Measurements from ENCODE around the gene OR10A2. TPM values are rescaled to one million over a fixed set of nuclear protein-coding genes. Genes with fewer than 3 reads are reported as not detected.

OR10A2 gene, protein sequence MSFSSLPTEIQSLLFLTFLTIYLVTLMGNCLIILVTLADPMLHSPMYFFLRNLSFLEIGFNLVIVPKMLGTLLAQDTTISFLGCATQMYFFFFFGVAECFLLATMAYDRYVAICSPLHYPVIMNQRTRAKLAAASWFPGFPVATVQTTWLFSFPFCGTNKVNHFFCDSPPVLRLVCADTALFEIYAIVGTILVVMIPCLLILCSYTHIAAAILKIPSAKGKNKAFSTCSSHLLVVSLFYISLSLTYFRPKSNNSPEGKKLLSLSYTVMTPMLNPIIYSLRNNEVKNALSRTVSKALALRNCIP
- not detected for total RNA-seq
- long read RNA-seq = 0 reads

DNA sequence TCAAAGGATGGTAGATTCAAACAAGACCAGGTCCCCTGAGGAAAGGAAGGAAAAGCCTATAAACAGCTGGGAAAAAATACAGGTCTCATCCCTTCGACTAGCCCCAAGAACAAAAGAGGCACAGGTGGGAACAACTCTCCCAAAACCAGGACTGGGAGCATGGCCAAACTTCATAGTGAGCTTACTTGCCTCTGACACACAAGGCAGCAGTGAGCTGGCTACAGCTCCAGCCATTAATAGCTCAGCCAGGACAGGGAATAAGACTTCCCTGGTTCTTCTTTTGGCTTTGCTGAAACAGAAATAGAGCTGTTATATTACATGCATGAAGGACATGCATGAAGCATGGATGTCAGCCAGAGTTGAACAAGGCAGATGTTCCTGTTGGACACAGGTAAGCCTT lies at the start of gene OR10A2:
Gene OR10A2, plus strand, starts transcription at position 97 of the 400 bp plus-strand sequence. CDS start 6,698 bp downstream, outside the sequence.
- no peak within 1 kb of the TSS for H3K27ac ChIP-seq
- DNase-seq (no peak), ATAC-seq (no peak)
- no peaks in the 10 kb centered on the region for H3K4me1 ChIP-seq
- intact Hi-C loops (cut with DNase I) = no loop called here
- no peaks in the 10 kb centered on the region for H3K27me3 ChIP-seq (ENCODE audit: low read depth)
- TF ChIP-seq, protein P1, sequence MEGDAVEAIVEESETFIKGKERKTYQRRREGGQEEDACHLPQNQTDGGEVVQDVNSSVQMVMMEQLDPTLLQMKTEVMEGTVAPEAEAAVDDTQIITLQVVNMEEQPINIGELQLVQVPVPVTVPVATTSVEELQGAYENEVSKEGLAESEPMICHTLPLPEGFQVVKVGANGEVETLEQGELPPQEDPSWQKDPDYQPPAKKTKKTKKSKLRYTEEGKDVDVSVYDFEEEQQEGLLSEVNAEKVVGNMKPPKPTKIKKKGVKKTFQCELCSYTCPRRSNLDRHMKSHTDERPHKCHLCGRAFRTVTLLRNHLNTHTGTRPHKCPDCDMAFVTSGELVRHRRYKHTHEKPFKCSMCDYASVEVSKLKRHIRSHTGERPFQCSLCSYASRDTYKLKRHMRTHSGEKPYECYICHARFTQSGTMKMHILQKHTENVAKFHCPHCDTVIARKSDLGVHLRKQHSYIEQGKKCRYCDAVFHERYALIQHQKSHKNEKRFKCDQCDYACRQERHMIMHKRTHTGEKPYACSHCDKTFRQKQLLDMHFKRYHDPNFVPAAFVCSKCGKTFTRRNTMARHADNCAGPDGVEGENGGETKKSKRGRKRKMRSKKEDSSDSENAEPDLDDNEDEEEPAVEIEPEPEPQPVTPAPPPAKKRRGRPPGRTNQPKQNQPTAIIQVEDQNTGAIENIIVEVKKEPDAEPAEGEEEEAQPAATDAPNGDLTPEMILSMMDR (IDR thresholded peaks at IDR 0.05) = no peak
- H3K9me3 ChIP-seq = no peaks in the 10 kb centered on the region
- no peaks in the 10 kb centered on the region for H3K36me3 ChIP-seq
- no peak within 1 kb of the TSS for H3K4me3 ChIP-seq

DNA sequence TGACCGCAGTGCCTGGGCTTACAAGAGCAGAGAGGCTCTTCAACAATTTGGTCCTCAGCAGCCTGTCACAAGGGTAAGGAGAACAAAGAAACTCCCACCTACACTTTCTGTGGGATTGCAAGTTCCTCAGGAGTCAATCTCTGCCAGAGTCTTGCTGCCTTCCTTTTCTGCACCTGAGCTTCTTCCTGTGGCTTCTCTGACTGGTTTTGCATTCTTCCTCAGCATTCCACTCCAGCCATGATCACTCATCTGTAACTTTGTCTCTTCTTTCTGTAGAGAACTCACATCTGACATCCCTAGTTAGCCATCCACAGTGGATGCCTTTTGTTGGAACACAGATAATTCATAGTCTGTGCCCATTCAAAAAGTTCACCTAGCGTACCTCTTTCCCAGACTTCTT lies 49.2 kb upstream of the OR10A2 start:
- Histone ChIP-seq H3K27ac (no peak overlapping the region), H3K4me1 (no peaks in the 10 kb centered on the region), H3K27me3 (ENCODE audit: low read depth) (no peaks in the 10 kb centered on the region), H3K4me3 (no peak overlapping the region), H3K36me3 (no peaks in the 10 kb centered on the region), H3K9me3 (no peaks in the 10 kb centered on the region)
- TF ChIP-seq, protein P1 (IDR thresholded peaks at IDR 0.05) = no peak
- intact Hi-C loops (cut with DNase I) = no loop called here
- DNase-seq = no peak
- no peak for ATAC-seq

DNA sequence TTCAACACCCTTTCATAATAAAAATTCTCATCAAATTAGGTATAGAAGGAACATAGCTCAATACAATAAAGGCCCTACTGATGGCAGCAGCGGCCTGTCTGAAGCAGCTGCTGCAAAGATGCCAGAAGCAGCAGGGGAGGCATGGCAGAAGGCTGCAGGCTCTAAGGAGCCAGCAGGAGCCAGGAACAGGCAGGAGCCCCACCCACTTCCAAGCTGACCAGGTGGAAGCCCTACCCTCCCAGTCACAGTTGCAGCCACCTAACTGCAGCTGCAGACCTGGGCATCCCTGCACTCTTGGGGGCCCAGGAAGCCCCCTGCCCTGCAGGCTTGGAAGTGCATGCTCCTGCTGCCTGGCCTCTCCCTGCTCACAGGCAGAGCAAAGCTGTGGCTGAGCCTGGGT lies 45.2 kb upstream of the OR10A2 start:
- no peak for DNase-seq
- Histone ChIP-seq H3K36me3 (no peaks in the 10 kb centered on the region), H3K27me3 (ENCODE audit: low read depth) (no peaks in the 10 kb centered on the region), H3K9me3 (peaks cover 8% of the 10 kb centered on the region), H3K27ac (no peak overlapping the region), H3K4me3 (no peak overlapping the region), H3K4me1 (no peaks in the 10 kb centered on the region)
- intact Hi-C loops (cut with DNase I) = no loop called here
- ATAC-seq = no peak
- TF ChIP-seq, protein P1 (IDR thresholded peaks at IDR 0.05) = no peak

DNA sequence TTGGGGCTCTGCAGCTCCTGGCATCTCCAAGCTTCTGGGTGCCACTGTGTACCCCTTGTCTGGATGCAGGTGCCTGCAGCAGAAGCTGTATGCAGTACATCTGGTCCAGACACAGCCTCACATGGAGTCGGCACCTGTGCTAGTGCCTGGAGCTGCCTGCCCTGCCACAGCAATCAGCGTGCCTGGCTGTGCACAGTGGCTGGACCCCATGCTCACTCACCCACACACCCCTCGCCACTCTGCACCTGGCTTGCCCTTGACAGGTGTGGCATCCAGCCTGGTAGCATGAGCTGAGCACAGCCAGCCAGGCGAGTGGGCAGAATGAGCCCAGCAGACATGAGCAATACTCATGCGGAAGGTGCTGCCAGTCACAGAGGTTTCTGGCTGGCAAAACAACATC lies 43.9 kb upstream of the OR10A2 start:
- no peaks in the 10 kb centered on the region for H3K27me3 ChIP-seq (ENCODE audit: low read depth)
- no peak for DNase-seq

DNA sequence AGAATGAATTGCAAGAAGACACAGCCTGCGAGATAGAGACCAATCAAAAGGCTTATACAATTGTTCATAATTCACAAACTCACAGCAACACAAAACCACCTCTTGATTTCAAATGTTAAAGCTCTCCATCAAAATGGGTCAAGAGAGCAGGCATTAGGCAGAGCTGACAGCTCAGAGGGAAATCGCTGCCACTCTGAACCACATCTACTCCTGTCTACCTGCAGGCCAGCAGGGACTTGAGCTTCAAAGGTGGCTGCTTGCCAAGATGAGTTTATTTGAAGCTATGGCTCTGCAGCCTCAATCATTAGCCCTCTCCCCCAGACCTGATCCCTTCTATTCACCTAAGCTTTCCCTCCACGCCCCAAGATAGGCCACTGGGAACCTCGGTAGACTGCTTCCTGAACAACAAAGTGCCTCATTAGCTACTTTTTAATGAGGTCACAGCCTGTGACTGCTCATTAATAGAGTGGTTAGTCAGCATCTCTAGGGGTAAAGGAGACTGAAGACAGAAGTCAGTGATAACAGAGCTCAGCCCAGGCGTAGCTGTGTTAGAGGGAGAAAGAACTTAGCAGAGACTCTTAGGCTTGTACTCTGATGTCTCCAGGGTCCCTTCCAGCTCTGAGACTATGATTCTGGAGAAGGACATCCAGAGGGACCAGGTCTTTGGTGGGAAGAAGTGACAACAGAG lies 38.6 kb upstream of the OR10A2 start:
- H3K27me3 ChIP-seq (ENCODE audit: low read depth) = no peaks in the 10 kb centered on the region
- no peak for DNase-seq
- H3K9me3 ChIP-seq = peaks cover 8% of the 10 kb centered on the region
- no peak for ATAC-seq
- H3K36me3 ChIP-seq = no peaks in the 10 kb centered on the region
- TF ChIP-seq, protein P1 (IDR thresholded peaks at IDR 0.05) = no peak
- H3K27ac ChIP-seq = no peak overlapping the region
- H3K4me1 ChIP-seq = no peaks in the 10 kb centered on the region
- H3K4me3 ChIP-seq = no peak overlapping the region
- intact Hi-C loops (cut with DNase I) = no loop called here

More for the DNA sequence above, 43.9 kb upstream of the OR10A2 start:
- Histone ChIP-seq H3K36me3 (no peaks in the 10 kb centered on the region), H3K27ac (no peak overlapping the region), H3K9me3 (peaks cover 8% of the 10 kb centered on the region), H3K4me3 (no peak overlapping the region), H3K4me1 (no peaks in the 10 kb centered on the region)
- ATAC-seq = no peak
- TF ChIP-seq, protein P1 (IDR thresholded peaks at IDR 0.05) = no peak
- intact Hi-C loops (cut with DNase I) = no loop called here
